Activated T-helper 9 cell treated with anti-CD3 and anti-CD28 coated beads, Interleukin-2, amount 50 U/mL, for 16 hours (primary cell): ENCODE data around the gene WDFY1.
A peak's percentile ranks its signal among the peaks of the same experiment; 100 is the strongest.

Experiments
- DNase-seq: peaks from one replicate; pipeline ENCODE4 v3.0.0-alpha.2; 2020; ENCODE audit warnings: low read depth

Gene WDFY1

GRCh38 chr2:223944703-223945531 lies at the start of gene WDFY1:
TSS of gene WDFY1 (minus strand) at chr2:223945335. CDS start at chr2:223945284, 51 bp downstream.
- DNase-seq = peak; percentile 72

- no peak for DNase-seq
Observed at GRCh38 chr2:223994562-223995162, 49.5 kb upstream of the WDFY1 start.

GRCh38 chr2:223993634-223994232 lies 48.6 kb upstream of the WDFY1 start:
- DNase-seq = peak; percentile 24

- DNase-seq = no peak
Observed at GRCh38 chr2:223991611-223992010, 46.5 kb upstream of the WDFY1 start.

GRCh38 chr2:223989856-223990232 lies 44.7 kb upstream of the WDFY1 start:
- no peak for DNase-seq

- DNase-seq = no peak
Observed at GRCh38 chr2:223989206-223989855, 44.2 kb upstream of the WDFY1 start.

GRCh38 chr2:223981241-223981640 lies 36.1 kb upstream of the WDFY1 start:
- DNase-seq = no peak

GRCh38 chr2:223980803-223981202 lies 35.7 kb upstream of the WDFY1 start:
- DNase-seq = no peak

GRCh38 chr2:223980397-223980735 lies 35.2 kb upstream of the WDFY1 start:
- no peak for DNase-seq

- DNase-seq = no peak
Observed at GRCh38 chr2:223979730-223980396, 34.7 kb upstream of the WDFY1 start.

- DNase-seq = no peak
Observed at GRCh38 chr2:223978451-223978850, 33.3 kb upstream of the WDFY1 start.

GRCh38 chr2:223976635-223977226 lies 31.6 kb upstream of the WDFY1 start:
- DNase-seq = no peak

- DNase-seq = no peak
Observed at GRCh38 chr2:223973606-223974005, 28.5 kb upstream of the WDFY1 start.

GRCh38 chr2:223972656-223973102 lies 27.5 kb upstream of the WDFY1 start:
- no peak for DNase-seq

- no peak for DNase-seq
Observed at GRCh38 chr2:223971731-223972130, 26.6 kb upstream of the WDFY1 start.

- no peak for DNase-seq
Observed at GRCh38 chr2:223970343-223971128, 25.4 kb upstream of the WDFY1 start.

- no peak for DNase-seq
Observed at GRCh38 chr2:223969856-223970255, 24.7 kb upstream of the WDFY1 start.

GRCh38 chr2:223969315-223969714 lies 24.2 kb upstream of the WDFY1 start:
- DNase-seq = no peak

GRCh38 chr2:223967981-223968380 lies 22.8 kb upstream of the WDFY1 start:
- DNase-seq = no peak

- no peak for DNase-seq
Observed at GRCh38 chr2:223959688-223960087, 14.6 kb upstream of the WDFY1 start.
